HG03521 (cell line): ENCODE results near the gene KIAA0319L.

Experiments
- ATAC-seq: cut with Tn5 transposase; IDR thresholded peaks from one replicate; pipeline ENCODE4 v1.9.1; 2021; ENCODE audit warnings: mild to moderate bottlenecking, moderate library complexity; ENCODE audit not compliant: unreplicated experiment

KIAA0319L gene

DNA sequence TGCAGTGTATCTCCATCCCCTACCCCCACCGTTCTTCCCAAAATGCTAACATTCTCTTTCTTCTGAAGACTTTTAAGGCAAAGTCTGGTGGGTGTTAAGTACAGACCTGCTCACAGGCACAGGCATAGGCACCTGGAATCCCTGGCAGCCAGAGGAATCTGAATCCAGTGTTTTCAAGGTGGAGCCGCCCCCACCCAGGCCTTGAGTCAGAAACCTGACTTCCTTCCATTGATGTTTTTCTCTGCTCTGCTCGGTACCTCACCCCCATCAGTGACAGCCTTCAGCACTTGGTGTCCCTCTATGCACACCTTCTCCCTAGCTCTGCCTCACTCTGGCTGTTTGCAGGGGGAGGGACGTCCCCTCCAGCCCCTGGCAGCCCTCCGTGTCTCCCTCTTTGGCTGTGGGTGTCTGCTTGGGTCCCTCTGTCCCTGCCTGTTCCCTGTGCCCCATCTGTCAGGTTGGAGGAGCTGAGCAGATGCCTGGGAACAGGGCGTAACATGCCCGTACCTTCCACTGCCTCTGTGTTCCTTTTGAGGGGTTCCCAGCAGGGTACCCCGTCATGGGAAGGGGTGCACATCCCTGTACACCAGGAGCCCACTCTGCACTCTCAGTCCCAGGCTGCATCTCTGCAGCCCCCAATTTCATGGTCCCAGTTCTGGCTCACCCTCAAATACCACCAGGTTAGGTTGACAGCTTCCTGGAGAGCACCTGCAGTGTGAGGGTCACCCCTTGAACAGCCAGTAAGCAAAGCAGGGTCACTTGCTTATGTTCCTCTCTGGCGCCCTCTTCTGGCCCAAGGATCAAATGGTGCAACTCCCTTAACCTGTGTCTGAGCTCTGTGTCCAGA lies 7.1 kb upstream of the KIAA0319L start:
- no peak for ATAC-seq

DNA sequence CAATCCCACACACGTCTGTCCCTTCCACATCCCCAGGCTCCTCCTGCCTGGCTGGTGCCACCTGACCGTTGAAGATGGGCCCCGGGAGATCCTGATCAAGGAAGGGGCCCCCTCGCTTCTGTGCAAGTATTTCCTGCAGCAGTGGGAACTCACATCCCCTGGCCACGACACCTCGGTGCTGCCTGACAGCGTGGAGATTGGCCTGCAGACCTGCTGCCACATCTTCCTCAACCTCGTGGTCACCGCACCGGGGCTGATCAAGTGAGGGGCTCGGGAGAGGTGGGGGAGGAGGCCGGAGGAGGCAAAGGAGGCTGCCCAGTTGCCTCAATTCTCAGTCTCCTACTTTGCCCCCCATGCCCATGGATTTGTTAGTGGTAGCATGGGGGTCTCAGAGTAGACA lies 6.0 kb upstream of the KIAA0319L start:
- no peak for ATAC-seq

DNA sequence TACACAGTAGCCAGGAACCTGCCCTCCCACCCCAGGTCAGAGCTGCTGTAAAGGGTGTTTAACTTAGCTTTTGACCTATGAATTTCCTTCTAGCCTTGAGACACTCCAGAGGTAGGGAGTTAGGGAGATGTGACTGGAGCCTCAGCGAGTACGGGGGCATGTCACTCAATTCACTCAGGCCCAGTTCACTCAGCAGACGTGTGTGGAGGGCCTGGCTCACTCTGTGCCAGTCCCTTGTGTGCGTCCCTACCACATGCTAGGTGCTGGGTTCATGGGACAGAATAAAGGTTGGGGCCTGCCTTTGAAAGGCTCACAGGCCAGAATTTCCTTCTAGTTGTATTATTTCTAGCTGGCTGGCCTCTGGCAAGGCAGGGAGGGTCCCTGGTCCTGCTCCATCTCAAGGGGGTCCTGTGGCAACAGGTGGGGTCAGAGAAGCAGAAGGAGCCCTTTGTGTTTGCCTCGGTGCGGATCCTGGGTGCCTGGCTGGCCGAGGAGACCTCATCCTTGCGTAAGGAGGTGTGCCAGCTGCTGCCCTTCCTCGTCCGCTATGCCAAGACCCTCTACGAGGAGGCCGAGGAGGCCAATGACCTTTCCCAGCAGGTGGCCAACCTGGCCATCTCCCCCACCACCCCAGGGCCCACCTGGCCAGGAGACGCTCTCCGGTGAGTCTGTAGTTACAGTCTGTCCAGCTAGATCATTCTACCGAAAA lies 4.9 kb upstream of the KIAA0319L start:
- no peak for ATAC-seq

DNA sequence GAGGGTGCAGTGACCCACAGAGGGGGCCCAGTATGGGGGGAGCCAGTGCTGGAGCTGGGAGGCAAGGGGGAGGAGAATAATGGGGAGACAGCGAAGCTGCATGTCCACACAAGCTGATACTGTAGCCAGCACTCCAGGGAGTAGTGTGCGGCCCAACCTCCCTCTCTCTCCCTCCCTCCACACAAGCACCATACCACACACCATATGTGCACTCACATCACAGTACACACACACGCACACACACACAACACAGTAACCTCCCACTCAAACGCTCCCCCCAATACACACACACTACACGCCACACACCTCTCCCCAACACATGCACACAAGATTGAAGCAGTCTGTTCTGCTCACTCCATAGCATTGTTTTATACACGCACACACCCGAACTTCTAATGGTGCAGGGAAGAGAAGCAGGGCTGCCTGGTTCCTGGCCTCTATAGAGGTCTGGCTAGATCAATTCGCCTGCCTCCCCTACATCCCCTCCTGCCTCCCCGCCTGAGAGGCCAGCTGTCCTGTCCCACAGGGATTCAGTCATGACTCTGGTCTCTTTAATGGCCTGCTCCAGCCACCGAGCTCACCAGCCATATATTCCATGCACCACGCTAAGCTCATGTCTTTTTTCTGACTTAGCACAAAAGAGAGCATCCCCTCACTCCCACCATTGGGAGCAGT lies 4.2 kb upstream of the KIAA0319L start:
- no peak for ATAC-seq

DNA sequence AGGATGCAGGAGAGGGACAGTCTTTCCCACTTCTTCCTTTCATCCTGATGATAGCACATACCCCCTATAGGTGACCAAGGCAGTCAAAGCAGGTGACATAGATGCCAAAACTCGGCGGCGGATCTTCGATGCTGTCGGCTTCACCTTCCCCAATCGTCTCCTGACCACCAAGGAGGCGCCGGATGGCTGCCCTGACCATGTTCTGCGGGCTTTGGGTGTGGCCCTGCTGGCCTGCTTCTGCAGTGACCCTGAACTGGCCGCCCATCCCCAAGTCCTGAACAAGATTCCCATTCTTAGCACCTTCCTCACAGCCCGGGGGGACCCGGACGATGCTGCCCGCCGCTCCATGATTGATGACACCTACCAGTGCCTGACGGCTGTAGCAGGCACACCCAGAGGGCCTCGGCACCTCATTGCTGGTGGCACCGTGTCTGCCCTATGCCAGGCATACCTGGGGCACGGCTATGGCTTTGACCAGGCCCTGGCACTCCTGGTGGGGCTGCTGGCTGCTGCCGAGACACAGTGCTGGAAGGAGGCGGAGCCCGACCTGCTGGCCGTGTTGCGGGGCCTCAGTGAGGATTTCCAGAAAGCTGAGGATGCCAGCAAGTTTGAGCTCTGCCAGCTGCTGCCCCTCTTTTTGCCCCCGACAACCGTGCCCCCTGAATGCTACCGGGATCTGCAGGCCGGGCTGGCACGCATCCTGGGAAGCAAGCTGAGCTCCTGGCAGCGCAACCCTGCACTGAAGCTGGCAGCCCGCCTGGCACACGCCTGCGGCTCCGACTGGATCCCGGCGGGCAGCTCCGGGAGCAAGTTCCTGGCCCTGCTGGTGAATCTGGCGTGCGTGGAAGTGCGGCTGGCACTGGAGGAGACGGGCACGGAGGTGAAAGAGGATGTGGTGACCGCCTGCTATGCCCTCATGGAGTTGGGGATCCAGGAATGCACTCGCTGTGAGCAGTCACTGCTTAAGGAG lies 3.3 kb upstream of the KIAA0319L start:
- no peak for ATAC-seq

DNA sequence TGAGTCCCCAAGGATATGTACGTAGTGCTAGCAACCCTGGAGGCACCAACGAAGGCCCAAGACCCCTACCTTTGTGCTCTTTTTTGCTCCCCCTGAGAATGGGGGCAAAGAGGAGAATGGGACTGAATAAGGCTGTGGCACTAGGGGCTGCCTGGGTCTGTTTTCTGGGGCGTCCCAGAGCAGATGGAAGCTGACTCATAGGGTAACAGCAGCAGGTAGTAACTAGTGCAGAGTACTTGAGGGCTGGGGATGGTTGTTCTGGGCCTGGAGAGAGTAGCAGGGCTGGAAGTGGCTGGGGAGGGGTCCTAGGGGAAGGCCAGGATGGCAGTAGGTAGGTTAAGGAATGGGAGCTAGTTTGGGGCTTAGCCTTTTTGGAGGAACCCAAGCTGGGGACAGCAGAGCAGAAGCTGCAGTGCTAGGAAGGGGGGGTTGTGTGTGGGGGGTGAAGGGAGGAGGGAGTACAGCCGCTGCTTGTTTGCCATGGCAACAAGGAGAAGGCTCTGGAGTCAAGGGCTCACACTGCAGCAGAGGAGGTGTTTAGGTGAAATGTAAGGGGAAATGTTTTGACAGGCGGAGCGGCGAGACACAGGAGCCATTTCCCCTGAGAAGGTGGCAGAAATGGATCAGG lies 2.2 kb upstream of the KIAA0319L start:
- no peak for ATAC-seq

DNA sequence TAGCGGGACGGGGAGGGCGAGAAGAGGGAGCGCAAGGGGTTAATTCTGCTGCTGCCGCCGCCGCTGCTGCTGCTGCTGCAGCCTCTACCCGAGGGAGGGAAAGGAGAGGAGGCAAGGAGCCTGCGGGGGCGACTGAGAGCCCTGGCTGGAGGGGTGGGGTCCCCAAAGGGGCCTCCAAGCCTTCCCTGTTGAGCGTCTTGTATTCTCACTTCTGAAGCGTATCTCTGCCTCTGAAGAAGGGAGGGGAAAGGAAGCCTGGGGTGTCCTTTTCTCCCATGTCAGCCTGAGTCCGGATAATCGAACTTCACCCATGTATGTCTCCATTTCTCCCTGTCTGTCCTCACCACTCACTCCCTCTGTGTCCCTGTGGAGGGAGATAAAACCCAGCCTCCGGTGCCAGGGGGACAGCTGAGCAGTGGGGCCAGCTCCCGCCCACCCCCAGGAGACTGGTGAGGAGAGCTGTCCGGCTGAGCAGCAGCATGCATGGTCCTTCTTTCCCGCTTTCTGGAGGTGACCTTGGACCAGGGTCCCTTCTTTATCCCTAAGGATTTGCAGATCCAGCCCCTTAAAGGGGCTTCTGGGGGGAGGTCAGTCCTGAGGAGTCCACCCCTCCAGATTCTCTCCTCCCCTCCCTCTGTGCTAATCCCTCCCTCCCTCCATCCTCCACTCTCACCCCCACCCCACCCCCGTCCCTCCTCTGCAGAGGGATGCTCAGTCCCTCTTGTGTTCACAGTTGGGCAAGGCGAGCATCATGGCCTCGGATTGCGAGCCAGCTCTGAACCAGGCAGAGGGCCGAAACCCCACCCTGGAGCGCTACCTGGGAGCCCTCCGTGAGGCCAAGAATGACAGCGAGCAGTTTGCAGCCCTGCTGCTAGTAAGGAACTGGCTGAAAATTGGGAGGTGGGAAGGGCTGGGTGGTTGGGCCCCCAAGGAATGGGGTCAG lies 1.4 kb upstream of the KIAA0319L start:
- no peak for ATAC-seq

DNA sequence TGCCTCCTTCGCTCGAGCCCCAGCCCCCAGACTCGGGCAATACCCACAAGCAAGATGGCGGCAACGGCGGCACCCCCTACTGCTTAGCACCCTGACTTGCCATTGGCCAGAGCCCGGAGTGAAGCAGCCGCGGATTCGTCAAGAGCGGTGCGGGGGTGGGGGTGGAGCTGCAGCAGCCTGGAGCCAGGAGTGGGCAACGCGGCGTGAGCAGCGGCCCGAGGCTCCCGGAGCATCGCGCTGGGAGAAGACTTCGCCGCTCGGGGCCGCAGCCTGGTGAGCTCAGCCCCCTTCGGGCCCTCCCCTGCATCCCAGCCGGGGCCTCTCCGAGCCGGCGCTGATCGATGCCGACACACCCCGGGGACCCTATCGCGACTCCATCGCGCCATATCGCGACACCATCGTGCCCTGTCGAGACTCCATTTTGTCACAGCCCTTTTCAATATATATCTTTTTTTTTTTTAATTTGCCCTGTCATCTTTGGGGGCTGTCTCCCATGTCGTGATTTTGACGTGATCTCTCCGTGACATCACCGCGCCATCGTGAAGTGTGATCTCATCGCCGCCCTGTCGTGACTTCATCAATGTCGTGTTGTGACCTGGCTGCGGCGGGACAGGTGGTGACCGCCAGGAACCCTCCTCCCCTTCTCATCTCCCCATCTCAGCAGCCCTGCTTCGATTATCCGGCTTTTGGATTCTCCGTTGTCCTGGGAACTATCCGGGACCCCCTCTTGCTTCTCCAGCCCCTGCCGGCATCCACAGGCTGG lies 589 bp upstream of the KIAA0319L start, which contains the start of gene NCDN:
NCDN (plus strand) TSS at position 189 of the 763 bp plus-strand sequence; CDS start at position 581, 392 bp downstream.
- ATAC-seq: peak; percentile 82

DNA sequence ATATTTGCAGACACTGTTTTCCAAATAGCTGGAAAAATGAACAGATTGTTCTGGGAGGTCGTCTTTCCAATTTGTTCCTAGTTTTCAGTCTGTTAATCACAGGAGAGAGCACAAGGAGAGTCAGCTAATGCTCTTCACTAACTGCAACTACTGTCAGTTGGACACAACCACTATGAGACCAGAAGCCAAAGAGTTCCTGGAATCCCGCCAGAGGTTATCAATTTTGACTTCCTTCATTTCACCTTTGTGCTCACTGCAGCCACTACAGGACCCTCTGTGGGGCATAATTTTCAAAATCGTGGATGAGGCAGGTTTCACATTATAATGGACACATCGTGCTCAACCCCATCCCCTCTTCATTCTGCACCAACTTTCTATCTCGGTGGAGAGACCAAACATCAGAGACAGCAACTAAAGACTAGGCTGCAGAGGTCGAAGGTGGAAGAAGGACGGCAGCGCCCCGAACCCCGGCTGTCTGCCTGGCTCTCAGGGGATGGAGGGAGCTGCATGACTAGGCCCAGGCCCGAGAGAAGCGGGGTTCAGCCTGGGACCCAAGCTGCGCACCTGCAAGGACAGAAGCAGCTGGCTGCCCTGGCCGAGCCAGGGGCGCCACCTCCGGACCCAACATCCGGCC lies 602 bp downstream of the KIAA0319L start:
- ATAC-seq: no peak

DNA sequence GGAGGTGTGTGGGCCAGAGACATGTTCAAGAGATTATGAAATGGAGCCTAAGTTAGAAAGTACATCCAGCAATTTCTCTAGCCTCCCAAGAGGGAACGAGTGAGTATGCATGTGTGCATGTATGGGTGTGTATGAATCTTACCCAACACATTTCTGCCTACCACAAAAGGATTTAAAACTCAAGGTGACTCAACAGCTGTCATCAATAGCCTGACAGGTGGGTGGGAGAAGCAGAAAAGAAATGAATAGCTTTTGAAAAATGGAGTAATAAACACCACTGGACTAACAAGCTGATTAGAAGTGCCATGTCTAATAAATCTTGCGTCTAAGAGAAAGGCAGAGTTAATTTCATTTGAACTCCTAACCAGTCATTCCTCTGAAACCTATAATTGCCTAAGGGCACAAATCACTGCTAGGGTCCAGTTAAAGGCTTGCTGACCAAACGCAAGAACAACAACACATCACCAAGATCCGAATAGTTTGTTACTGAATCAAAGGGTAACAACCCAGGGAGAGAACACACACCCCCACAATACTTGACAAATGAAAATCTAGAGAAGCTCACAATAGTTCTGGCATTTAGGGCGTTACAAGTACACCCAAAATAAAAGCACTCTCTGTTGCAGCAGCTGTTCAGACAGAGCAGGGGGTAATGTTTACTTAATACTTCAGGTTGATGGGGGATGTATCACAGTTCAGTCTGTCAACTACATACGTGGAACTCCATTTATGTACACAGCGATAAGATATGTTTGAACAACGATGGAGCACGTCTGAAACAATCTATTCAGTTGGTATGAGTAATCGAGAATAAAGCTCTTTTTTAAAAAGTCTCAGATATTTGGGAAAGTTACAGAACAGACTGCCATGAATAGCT lies 1.4 kb downstream of the KIAA0319L start:
- ATAC-seq: no peak

DNA sequence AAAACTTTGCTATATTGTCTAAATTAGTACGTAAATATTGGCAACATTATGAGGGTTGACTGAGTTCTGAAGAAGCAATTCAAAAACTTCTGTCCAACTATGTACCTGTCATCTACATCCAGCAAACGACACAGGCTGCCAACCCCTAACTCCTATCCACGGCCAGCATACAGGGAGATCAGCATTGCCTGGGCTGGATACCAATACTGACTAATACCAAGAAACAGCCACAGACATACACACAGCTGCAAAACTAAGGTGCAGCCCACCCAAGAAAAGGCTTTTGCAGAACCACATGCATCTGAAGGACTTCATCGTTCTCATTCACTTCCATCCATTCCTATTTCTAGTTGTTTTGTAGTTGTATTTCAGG lies 2.0 kb downstream of the KIAA0319L start:
- ATAC-seq: no peak

DNA sequence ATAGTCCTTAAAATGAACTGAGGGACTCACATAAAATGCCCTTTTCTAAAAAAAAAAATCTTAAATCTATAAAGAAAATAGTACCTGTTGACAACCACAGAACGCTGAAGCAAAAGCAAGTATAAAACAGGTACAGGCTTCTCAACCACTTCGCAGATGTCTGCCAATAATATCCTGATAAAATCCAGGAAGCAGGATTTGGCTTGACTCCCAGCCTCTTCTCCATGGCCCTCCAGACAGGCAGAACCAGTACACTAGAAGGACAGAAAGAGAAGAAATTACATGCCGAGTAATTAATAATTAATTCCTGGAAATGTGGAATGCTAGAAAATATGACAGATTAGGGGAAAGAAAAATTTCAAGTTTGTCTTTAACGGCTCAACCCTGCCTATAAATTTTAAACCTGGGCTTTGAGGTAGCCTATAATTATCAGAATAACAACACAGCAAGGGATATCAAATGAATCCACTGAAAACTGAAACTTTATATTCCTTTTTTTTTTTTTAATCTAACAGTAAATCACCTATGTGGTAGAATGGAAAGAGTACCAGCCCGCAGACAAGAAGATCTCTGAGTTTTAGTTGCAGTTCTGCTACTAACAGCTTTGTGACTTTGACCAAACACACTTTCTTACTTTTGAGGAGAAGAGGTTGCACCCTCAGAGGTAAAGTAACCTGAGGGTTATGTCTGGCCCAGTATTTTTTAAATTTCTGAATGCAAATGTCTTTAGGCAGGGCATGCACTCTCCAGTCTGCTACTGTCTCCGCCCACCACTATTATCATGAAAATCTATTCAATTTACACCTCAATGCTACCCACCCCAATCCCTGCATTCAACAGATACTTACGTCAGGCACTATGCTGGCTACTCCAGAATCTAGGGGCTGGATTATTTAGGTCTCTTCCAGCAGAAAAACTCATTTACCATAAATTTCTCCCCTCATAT lies 2.7 kb downstream of the KIAA0319L start:
- ATAC-seq: no peak

DNA sequence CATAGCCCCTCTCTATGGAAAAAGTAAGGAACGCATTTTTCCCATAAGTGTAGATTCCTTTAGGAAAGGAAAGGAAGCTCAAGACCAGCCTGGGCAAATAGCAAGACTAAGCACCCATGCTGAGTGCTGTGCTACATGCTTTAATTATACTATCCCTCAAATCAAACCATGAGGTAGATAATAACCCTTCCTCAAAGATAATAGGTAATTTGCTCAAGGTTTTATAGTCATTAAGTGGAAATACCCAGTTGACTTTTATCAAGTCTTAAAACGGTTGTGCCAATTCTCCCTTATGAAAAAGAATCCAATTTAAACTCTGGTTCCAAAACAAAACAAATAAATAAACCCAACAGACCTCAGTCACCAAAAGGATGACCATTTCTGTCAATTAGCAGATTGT lies 3.4 kb downstream of the KIAA0319L start:
- no peak for ATAC-seq

DNA sequence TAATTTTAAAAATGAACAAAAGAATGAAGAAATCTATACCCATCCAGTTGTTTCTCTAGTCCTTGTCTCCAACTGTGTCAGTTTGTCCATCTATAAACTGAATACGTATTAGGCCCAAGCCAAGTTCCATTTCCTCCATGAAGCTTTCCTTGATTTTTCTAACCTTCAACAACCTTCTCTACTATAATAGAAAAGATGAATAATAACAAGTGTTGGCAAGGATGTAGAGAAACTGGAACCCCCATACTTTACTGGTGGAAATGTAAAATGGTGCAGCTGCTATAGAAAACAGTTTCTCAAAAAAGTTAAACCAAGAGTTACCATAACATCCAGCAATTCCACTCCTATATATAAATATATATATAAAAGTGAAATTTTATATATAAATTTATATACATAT lies 10.6 kb downstream of the KIAA0319L start:
- no peak for ATAC-seq

DNA sequence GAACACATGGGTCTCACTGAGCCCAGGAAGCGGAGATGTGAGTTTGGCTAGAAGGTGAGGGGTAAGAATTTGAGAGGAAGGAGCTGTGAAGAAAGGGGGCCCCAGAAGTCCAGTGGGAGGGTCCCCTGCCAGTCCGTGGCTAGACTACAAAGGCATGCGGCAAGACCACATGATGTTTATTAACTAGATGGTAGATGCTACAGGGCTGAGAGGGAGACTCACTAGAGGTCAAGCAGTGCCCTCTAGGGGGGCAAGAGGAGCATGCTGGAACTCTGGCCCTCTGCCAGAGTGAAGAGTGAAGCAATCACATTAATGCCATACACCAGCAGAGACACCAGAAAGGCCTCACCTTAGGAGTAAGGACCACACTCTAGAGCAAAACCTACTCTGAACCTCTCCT lies 12.2 kb downstream of the KIAA0319L start:
- no peak for ATAC-seq

DNA sequence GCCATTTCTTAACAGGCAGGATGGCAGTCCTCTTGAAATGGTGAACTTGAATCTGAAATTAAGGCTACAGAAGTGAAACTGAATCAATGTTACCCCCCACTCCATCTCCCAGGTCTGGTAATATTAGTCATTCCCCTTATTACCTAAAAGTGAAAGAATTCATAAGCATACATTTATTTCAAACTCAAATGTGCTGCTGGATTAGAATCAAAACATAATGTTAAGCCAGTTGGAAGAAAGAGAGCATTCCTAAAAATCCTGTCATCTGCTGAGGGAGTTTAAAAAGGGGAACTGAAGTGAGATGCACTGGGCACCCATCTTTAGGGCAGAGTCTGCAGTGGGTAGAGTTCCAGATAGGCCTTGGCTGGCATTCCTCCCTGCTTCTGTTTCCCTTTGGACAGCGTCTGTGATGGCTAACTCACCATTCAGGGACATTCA lies 17.4 kb downstream of the KIAA0319L start:
- ATAC-seq: no peak
